HG03280 (cell line): ENCODE results near the gene SPRING1.

Experiments used
- ATAC-seq: cut with Tn5 transposase; IDR thresholded peaks from one replicate; pipeline ENCODE4 v1.9.1; 2021; ENCODE audit warnings: mild to moderate bottlenecking, moderate library complexity; ENCODE audit not compliant: unreplicated experiment

The SPRING1 gene

DNA sequence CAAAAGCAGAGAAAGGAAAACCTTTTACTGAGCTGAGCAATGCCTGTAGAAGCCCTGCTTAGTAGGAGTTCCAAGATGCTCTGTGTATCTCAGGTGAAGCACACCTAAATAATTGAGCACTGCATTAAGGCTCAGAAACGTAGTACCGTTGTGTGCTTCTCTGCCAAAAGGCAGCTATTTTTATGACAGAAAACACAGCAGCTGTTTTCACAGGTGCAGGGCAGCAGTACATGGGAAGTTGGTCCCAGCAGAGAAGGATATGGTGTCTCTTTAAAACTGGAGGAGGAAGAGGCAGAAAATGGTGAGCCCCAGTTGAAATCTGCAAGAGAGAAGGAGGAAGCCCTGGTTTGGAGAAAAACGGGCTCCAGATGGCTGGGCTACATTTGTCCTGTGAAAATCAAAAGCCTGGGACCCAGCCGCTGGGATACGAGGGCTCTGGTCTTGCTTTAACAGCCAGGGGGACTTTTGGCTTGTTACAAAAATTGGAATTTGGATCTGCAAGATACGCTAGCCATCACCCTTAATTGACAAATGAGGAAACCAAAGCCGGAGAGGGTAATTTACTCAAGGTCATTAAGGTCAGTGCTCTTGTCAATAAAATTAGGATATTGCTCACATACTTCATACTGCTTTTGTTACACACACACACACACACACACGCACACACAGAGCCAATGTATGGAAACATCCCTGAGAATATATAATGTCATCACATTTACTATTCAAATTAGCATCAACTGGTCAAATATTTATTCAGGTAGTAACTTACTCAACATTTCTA lies 27.3 kb downstream of the SPRING1 start:
- ATAC-seq, result no peak

GRCh38 chr12:116709768-116710167 lies 28.1 kb downstream of the SPRING1 start:
- no peak for ATAC-seq

DNA sequence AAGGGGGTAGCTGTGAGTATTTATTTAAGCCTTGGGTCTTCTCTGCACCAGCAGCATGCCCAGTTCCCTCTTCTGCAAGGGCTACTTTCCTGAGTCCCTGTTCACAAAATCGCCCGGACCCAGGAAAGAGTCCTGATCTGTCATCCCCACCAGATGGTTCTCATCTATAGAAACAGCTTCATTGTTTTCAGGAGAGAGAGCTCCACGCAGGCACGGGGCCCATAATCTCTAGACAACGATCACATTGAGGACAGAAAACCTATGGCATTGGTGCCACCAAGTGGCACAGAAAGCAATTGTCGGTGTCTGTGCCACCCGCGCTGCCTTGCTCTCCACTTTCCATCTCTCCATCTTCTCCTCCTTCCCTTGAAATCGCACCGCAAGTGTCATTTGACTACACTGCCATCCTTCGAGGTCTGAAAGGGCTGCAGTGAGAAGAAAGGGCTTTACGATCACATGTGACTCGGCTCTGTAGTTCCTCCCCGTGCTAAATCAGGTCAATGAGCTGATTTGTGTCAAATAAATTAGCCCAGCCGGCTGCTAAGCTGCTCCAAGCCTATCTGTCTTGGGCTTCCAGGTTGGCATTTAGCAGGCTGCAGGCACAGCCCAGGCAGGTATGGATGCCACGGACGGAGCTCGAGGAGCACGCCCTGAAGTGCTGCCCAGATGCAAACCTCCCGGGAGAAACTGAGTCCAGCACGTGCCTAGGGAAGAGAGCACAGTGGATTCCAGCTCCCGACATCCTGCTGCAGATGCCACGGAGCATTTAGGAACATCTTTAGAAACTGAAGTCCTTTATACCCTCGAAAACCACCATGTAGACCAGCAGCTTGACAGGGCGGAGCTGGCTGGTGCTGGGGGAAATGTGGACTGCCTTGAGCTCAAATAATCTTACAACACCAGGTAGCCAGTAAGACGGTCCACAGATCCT lies 28.8 kb downstream of the SPRING1 start:
- no peak for ATAC-seq

DNA sequence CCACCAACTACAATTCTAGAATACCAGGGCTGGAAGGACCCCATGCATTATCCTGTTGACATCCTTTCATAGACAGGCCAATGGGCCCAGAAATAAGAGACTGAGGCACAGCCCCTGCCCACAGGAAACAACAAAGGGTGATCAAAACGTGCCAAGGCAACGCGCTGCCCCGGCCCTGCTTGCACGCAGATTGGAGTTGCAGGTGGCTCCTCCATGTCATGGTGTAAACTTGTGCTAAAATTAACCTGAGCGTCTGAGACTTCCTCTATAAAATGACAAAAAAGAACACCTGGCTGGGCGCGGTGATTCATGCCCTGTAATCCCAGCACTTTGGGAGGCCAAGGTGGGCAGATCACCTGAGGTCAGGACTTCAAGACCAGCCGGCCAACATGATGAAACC lies 30.1 kb downstream of the SPRING1 start:
- ATAC-seq, result no peak

DNA sequence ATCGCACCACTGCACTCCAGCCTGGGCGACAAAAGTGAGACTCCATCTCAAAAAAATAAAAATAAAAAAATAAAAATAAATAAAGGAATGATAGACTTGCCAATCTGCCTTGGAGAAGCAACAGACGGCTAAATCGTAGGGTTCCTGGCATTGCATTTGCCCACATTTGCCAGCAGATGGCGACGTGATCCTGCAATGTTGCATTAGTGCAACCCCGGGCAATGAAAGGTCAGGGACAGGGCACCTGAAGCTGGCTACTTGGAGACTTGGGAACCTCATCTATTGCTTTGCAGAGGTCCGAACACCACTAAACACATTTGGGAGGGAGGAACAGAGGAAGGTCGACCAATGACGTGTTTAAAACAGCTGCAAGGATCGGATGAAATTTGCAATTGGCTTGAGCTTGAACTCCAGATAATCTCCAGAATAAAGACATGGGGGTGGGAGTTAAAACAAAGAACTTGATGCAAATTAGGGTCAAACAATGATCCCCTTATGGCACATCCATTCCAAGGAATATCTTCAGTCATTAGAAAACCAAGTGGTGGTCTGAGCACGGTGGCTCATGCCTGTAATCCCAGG lies 34.6 kb downstream of the SPRING1 start:
- ATAC-seq, result peak; percentile 51

DNA sequence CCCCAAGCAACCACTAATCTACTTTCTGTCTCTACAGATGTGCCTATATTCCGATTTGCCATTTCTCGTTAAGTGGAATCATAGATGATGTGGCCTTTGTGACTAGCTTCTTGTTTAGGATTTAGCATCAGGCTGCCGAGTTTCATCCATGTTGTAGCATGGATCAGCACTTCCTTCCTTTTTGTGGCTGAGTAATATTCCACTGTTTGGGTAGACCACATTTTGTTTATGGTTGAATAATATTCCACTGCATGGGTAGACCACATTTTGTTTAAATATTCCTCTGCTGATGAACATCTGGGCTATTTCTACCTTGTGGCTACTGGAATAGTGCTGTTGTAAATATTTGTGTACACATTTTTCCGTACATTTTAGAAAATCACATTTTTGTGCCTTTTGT lies 36.4 kb downstream of the SPRING1 start:
- ATAC-seq, result no peak

GRCh38 chr12:116700066-116700465 lies 37.8 kb downstream of the SPRING1 start:
- ATAC-seq, result no peak

DNA sequence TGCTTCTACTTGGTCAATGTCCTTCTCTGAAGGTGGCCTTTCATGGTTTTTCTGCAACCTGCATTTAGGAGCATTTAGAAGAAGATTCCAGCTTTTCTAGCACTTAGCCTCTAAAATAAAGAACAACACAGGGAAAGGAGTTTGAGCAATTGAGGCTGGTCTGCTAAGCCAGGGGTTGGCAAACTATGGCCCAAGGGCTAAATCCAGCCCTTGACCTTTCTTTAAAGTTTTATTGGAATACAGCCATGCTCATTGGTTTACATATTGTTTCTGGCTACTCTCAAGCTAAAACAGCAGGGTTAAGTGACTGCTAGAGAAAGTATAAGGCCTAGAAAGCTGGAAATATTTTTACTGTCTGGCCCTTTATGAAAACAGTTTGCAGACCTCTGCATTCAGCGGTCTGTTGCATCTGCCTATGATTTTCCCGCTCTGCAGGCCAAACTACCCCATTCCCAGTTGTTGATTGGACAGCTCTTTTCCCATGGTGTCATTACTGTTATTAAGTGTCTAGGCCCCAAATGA lies 39.3 kb downstream of the SPRING1 start:
- no peak for ATAC-seq

DNA sequence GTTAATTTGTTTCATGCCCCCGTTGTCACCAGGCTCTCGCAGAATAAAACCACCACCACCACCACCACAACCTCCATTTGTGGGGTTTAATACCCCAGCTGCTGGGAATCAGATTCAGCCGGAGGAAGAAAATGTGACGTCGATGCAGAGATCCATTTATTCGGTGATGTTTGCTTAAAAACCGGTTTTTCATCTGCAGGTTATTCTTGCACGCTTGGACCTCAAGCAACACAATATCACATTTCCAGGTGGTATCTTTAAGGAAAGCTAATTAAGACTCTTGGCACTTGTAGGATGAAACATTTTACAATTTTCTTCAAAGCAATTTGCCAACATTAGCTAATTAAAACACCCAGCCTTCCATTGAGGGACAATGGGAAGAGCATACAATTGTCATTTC lies 39.8 kb downstream of the SPRING1 start:
- ATAC-seq, result no peak

DNA sequence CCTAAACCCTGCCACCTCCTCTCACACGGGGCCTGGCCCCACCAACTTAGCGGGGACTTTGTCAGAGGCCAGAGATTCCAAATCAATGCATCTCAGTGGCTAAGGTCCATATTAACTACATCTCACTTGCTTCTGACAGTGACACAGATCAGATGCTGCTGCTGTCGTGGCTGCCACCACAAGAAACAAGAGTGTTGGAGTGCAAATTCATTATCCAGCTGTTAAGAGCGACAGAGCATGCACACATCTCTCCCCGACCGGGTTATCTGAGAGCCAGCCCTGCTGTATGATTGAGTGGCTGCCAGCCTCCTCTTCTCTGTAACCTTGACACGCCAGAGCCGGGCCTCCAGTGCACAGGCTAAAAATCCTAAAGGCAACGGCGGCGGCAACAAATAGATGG lies 40.2 kb downstream of the SPRING1 start:
- ATAC-seq, result no peak

GRCh38 chr12:116697305-116697704 lies 40.6 kb downstream of the SPRING1 start:
- ATAC-seq, result no peak

DNA sequence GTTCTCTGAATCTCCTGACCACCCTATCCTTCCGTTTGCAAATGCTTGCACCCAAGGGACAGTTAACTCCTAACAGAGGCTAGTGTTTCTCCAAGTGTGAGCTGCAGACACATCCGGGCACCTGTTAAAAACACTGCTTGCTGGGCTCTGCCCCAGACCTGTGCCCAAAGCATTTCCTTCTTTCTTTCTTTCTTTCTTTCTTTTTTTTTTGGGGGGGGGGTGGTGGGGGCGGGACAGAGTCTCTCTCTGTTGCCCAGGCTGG lies 42.5 kb downstream of the SPRING1 start:
- ATAC-seq, result no peak

DNA sequence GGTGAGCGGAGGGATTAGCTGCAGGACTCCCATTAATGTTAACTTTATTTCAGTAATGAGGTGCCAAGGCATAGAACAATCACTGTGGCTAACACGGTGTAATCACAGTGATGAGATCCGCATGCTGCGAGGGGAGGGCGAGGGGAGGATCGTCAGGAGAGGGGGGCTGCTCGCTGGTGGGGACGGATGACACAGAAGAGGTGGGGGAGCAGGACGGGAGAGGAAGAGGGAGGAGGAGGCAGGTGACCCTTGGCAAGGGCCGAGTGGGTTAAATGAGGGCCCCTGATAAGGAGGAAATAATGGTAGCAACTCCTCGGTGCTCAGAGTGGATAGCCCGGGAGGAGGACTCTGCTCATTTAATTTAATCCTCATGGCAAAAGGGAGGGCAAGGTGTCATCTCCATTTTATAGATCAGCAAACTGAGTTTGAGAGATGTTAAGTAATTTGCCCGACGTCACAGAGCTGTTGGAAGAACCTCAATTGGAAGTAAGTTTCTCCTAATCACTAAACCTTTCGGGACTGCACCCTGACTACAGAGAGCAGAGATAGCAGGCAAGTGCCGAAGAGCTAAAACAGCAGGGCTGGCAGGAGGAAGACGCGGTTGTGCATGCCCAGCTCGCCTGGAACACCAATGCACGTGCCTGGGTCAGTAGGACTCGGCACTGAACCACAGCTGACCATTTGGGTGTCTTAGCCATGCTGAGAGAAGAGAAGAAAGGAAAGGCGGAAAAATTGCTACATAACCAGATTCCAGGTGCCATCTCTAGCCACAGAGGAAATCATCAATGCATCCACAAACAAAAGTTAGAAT lies 43.0 kb downstream of the SPRING1 start:
- no peak for ATAC-seq

GRCh38 chr12:116693286-116694227 lies 44.3 kb downstream of the SPRING1 start:
- ATAC-seq, result no peak

GRCh38 chr12:116692605-116693004 lies 45.3 kb downstream of the SPRING1 start:
- ATAC-seq, result no peak

DNA sequence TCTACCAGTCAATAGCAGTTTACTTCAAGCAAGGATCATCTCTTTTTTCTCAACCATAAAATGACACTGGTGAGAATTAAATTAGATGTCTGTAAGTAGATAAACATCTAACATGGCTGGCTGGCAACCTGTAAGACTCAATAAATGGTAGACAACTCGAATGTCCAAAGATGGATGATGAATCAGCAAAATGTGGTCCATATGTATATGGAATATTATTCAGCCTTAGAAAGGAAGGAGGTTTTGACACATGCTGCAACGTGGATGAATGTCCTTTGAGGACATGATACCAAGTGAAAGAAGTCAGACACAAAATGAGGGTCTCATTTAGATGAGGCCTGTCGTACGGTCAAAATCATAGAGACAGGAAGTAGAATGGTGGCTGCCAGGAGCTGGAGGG lies 46.2 kb downstream of the SPRING1 start:
- ATAC-seq, result no peak

DNA sequence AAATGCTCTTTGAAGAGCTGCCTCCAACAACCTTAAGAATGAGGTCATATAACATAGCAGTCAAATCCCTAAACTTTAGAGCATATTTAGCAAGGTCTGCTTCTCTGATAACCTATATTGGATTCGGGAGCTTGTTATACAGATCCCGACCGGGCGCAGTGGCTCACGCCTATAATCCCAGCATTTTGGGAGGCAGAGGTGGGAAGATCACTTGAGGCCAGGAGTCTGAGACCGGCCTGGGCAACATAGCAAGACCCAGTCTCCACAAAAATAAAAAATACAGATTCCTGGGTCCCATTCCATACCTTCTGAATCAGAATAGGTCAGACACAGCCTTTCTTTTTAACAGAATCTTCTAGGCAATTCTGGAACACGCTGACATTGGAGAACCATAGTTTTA lies 46.7 kb downstream of the SPRING1 start:
- no peak for ATAC-seq

GRCh38 chr12:116689979-116690744 lies 47.7 kb downstream of the SPRING1 start:
- ATAC-seq, result no peak

DNA sequence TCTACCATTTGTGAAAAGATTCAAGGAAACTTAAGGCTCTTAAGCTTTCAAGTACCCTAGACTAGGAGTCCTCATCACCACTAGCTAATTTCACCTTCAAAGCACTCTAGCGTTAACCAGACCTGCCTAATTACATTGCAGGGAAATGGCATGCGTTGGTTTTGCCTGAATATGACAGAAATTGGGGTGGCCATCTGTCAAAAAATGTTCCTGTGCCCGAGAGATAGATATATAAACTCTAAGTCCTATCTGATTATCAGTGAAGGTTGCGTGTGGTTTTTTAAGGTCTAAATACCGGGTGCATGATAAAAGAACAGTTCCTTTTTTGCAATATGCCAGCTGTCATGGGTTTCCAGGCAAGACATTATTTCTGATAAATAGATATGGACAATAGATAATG lies 48.3 kb downstream of the SPRING1 start:
- no peak for ATAC-seq
